Hematopoietic multipotent progenitor cell treated with erythropoietin and hydrocortisone succinate and interleukin-3 and kit ligand, for 15 days (in vitro differentiated cells): ENCODE measurements around the gene PBX3.

Experiments used
- DNase-seq: peaks from one replicate; pipeline ENCODE4 v3.0.0-alpha.2; 2015; ENCODE audit warnings: low spot score

Gene PBX3

GRCh38 chr9:125747053-125747764 lies at the start of gene PBX3:
Gene PBX3 (plus strand): TSS chr9:125747373.
- DNase-seq: peak; percentile 45

- no peak for DNase-seq
Observed at GRCh38 chr9:125699870-125700269, 47.3 kb upstream of the PBX3 start.

- DNase-seq: no peak
Observed at GRCh38 chr9:125700791-125701190, 46.4 kb upstream of the PBX3 start.

GRCh38 chr9:125701351-125701750 lies 45.8 kb upstream of the PBX3 start:
- DNase-seq: no peak

- DNase-seq: no peak
Observed at GRCh38 chr9:125703662-125704061, 43.5 kb upstream of the PBX3 start.

- DNase-seq: no peak
Observed at GRCh38 chr9:125705893-125706292, 41.3 kb upstream of the PBX3 start.

GRCh38 chr9:125706651-125707471 lies 40.3 kb upstream of the PBX3 start, which contains the start of gene MAPKAP1:
Gene MAPKAP1 (minus strand): TSS chr9:125707208. CDS start chr9:125672574, 34,634 bp downstream.
- DNase-seq: peak; percentile 94

- no peak for DNase-seq
Observed at GRCh38 chr9:125707472-125707804, 39.7 kb upstream of the PBX3 start.

- no peak for DNase-seq
Observed at GRCh38 chr9:125726456-125727132, 20.6 kb upstream of the PBX3 start.

GRCh38 chr9:125730168-125730567 lies 17.0 kb upstream of the PBX3 start:
- no peak for DNase-seq

GRCh38 chr9:125732562-125732961 lies 14.6 kb upstream of the PBX3 start:
- DNase-seq: no peak

GRCh38 chr9:125739436-125739835 lies 7.7 kb upstream of the PBX3 start:
- DNase-seq: no peak

- no peak for DNase-seq
Observed at GRCh38 chr9:125742657-125743056, 4.5 kb upstream of the PBX3 start.

- DNase-seq: no peak
Observed at GRCh38 chr9:125743682-125744428, 3.3 kb upstream of the PBX3 start.

GRCh38 chr9:125744616-125745015 lies 2.6 kb upstream of the PBX3 start:
- DNase-seq: no peak

- DNase-seq: no peak
Observed at GRCh38 chr9:125745018-125745417, 2.2 kb upstream of the PBX3 start.

GRCh38 chr9:125745682-125746016 lies 1.5 kb upstream of the PBX3 start:
- no peak for DNase-seq

- peak; percentile 94 for DNase-seq
Observed at GRCh38 chr9:125746017-125746773, 978 bp upstream of the PBX3 start.

GRCh38 chr9:125746774-125747052 lies 460 bp upstream of the PBX3 start:
- no peak for DNase-seq

GRCh38 chr9:125747765-125748445 lies 732 bp downstream of the PBX3 start:
- DNase-seq: no peak

- no peak for DNase-seq
Observed at GRCh38 chr9:125748446-125749099, 1.4 kb downstream of the PBX3 start.
